ENCODE results near the gene LRIT2.

- TF ChIP-seq CTCF (IDR thresholded peaks at IDR 0.05; ENCODE audit: poor library complexity) (no peak), EZH2phosphoT487 (IDR thresholded peaks at IDR 0.05; ENCODE audit: low read depth, severe bottlenecking, unreplicated experiment) (no peak), EZH2 (IDR thresholded peaks at IDR 0.05; ENCODE audit: borderline replicate concordance) (no peak)
Observed at GRCh38 chr10:84230359-84230758, 5.0 kb upstream of the LRIT2 start.
